Upper lobe of right lung (tissue), 1 donor: ENCODE results near the gene TRIM14. TPM values are rescaled to one million over a fixed set of nuclear protein-coding genes. Genes with fewer than 3 reads are reported as not detected.

Experiments used
- ATAC-seq: fragments of 200-7000 bp; cut with Tn5 transposase; one replicate; pipeline ENCODE4 v1.9.1; 2020; ENCODE audit warnings: mild to moderate bottlenecking, moderate library complexity
- DNase-seq: peaks from one replicate; pipeline ENCODE4 v3.0.0-alpha.2; 2020
- H3K27ac ChIP-seq: fragments of 200-600 bp; one replicate; pipeline ENCODE4 v1.8.0; 2022
- H3K27me3 ChIP-seq: fragments of 200-600 bp; one replicate; pipeline ENCODE4 v1.8.0; 2022; ENCODE audit warnings: mild to moderate bottlenecking
- H3K36me3 ChIP-seq: fragments of 200-600 bp; one replicate; pipeline ENCODE4 v1.8.0; 2022
- H3K4me1 ChIP-seq: fragments of 200-600 bp; one replicate; pipeline ENCODE4 v1.8.0; 2022
- H3K4me3 ChIP-seq: fragments of 200-600 bp; one replicate; pipeline ENCODE4 v1.8.0; 2022; ENCODE audit warnings: mild to moderate bottlenecking
- H3K9me3 ChIP-seq: fragments of 200-600 bp; one replicate; pipeline ENCODE4 v1.8.0; 2022
- CTCF ChIP-seq: fragments of 200-600 bp; IDR thresholded peaks from one replicate; pipeline ENCODE4 v1.8.0; 2022; ENCODE audit warnings: antibody characterized with exemption
- intact Hi-C: fragments of 100-400 bp; cut with DNase I; formaldehyde crosslinking; loops from one replicate; pipeline ENCODE4 v1.11.0; 2022
- total RNA-seq: library from RNA; stranded (reverse); fragmentation: NEBNext Ultra II Directional; extraction: Animal tissue kit (Norgen Biotek cat#: 25700); gene quantifications from one replicate; pipeline ENCODE4 v1.2.1, GENCODE V29; 2021
- donor health status: DM: no; HTN: yes; CAD: no; lungs with severe emphysema.

Gene TRIM14
- total RNA-seq, 1 donor from 2014 or later, result 38.7 TPM

DNA sequence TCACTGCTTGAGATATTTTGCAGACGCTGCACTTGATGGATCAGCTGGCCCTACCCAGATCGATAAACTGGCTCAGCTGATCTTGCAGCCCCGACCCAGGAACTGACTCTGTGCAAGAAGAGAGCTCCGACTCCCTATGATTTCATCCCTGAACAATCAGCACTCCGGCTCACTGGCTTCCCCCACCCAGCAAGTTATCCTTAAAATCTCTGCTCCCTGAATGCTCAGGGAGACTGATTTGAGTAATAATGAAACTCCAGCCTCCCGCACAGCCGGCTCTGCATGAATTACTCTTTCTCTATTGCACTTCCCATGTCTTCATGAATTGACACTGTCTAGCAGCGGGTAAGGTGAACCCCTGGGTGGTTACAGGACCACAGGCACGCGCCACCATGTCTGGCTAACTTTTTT is 79.4 kb downstream of the TRIM14 start:
- intact Hi-C loops, result loop anchor here (10.0 kb wide), 1 partner anchor 115 kb away; the partner anchor contains the start of gene TRMO
- Histone ChIP-seq H3K27ac (no peak overlapping the region), H3K4me3 (no peak overlapping the region), H3K27me3 (no peaks in the 10 kb centered on the region), H3K9me3 (no peaks in the 10 kb centered on the region), H3K36me3 (no peaks in the 10 kb centered on the region), H3K4me1 (peaks cover 7% of the 10 kb centered on the region)
- no peak for DNase-seq
- no peak for TF ChIP-seq CTCF
- no peak for ATAC-seq

GRCh38 chr9:98038958-98039357 is 80.1 kb downstream of the TRIM14 start:
- Histone ChIP-seq H3K36me3 (no peaks in the 10 kb centered on the region), H3K27ac (no peak overlapping the region), H3K27me3 (no peaks in the 10 kb centered on the region), H3K4me1 (peaks cover 7% of the 10 kb centered on the region), H3K4me3 (no peak overlapping the region), H3K9me3 (no peaks in the 10 kb centered on the region)
- no peak for ATAC-seq
- TF ChIP-seq CTCF, result no peak
- DNase-seq, result no peak
- intact Hi-C loops, result loop anchor here (10.0 kb wide), 1 partner anchor 114 kb away; the partner anchor contains the start of gene TRMO

- peak overlapping the region; percentile 36 for H3K27ac ChIP-seq
- ATAC-seq (peak; percentile 90), DNase-seq (no peak)
- TF ChIP-seq CTCF, result no peak
- H3K36me3 ChIP-seq, result no peaks in the 10 kb centered on the region
- no peaks in the 10 kb centered on the region for H3K27me3 ChIP-seq
- H3K9me3 ChIP-seq, result no peaks in the 10 kb centered on the region
- H3K4me3 ChIP-seq, result no peak overlapping the region
- intact Hi-C loops, result loop anchor here (10.0 kb wide), 1 partner anchor 113 kb away; the partner anchor contains the start of gene TRMO
- peaks cover 7% of the 10 kb centered on the region for H3K4me1 ChIP-seq
These were observed 81.7 kb downstream of the TRIM14 start for GRCh38 chr9:98037357-98037756.

- Histone ChIP-seq H3K36me3 (no peaks in the 10 kb centered on the region), H3K9me3 (no peaks in the 10 kb centered on the region), H3K4me1 (peaks cover 7% of the 10 kb centered on the region), H3K27me3 (no peaks in the 10 kb centered on the region), H3K27ac (no peak overlapping the region), H3K4me3 (no peak overlapping the region)
- TF ChIP-seq CTCF, result peak; percentile 83
- intact Hi-C loops, result loop anchor here (10.0 kb wide), 1 partner anchor 110 kb away; the partner anchor contains the start of gene TRMO
- peak; percentile 82 for DNase-seq
- ATAC-seq, result peak; percentile 96
These were observed 84.2 kb downstream of the TRIM14 start for GRCh38 chr9:98034593-98035546.

DNA sequence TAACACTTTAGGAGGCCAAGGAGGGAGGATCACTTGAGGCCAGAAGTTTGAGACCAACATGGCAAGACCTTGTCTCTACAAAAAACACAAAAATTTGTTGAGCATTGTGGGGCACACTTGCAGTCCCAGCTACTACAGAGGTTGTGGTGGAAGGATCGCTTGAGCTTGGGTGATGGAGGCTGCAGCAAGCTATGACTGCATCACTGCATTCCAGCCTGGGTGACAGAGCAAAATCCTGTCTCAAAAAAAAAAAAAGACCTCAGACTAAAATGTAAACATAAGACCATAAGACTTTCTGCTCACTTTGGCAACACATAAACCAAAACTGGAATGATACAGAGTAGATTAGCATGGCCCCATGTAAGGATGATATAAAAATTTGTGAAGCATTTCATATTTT is 87.1 kb downstream of the TRIM14 start:
- Histone ChIP-seq H3K27ac (no peak overlapping the region), H3K36me3 (no peaks in the 10 kb centered on the region), H3K4me1 (no peaks in the 10 kb centered on the region), H3K27me3 (no peaks in the 10 kb centered on the region), H3K9me3 (no peaks in the 10 kb centered on the region), H3K4me3 (no peak overlapping the region)
- intact Hi-C loops, result loop anchor here (10.0 kb wide), 1 partner anchor 107 kb away; the partner anchor contains the start of gene TRMO
- DNase-seq (no peak), ATAC-seq (no peak)
- TF ChIP-seq CTCF, result no peak
